HG03025 (cell line): ENCODE results near the gene SNX17.
A peak's percentile ranks its signal among the peaks of the same experiment; 100 is the strongest.
"Not testable (repeated sequence)": the region's sequence is repeated elsewhere in the genome, so short reads cannot be mapped to it uniquely, and the experiment has no call there.

Source experiments
- ATAC-seq: cut with Tn5 transposase; IDR thresholded peaks from one replicate; pipeline ENCODE4 v1.9.1; 2021; ENCODE audit warnings: mild to moderate bottlenecking, moderate library complexity; ENCODE audit not compliant: unreplicated experiment, low FRiP score

Gene SNX17

DNA sequence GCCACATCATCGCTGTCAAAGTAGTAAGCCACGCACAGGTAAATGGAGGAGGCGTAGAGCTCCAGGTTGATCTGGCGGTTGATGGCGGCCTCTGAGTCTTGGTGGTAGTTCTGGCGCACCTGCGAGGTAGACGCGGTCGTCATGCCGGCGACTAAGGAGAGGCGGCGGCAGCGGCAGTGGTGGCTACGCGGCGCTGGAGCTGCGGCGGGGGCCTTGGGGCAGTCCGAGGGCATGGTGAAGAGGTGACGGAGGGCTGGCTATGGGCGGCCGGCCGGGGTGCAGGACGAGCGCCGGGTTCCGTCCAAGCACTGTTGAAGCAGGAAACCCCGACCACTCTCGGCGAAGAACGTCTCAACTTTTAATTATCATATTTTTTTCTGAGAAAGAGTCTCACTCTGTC lies 22.8 kb downstream of the SNX17 start:
- ATAC-seq, result no peak

DNA sequence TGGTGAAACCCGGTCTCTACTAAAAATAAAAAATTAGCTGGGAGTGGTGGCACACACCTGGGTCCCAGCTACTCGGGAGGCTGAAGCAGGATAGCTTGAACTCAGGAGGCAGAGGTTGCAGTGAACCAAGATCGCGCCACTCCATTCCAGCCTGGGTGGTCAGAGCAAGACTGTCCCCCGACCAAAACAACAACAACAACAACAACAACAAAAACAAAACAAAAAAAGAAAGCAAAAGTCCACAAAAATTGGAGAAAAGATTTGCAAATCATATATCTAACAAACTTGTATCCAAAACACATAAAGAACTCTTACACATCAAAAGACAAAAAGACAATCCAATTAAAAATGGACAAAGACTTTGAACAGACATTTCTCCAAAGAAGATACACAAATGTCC lies 28.5 kb downstream of the SNX17 start:
- no peak for ATAC-seq

DNA sequence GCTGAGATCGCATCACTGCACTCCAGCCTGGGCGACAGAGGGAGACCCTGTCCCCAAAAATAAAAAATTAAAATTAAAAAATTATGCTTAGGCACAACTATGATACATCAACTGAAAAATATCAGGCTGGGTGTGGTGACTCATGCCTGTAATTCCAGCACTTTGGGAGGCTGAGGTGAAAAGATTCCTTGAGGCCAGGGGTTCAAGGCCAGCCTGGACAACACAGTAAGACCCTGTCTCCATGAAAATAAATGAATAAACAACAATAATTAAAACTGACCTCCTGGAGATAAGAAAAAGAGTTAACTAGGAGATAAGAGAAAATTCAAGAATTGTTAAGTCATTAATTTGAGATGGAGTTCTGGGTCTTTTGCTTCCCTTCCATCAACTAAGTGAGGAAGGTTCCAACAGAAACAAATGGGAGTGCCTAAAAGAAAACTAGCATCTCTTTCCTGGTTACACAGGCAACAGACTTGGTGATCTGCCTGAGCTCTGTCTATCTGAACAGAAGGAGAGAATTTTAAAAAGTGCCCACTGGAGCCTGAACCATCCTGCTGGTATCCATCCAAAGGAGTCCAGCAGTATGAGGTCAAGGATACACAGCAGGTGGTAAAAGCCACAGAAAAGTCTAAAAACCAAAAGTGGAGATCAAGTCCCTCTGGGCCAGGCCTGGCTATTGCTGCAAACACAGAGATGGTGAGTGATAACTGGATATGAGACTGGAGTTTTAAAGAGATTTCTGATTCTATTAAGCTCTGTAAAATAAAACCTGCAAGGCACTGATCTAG lies 30.1 kb downstream of the SNX17 start:
- no peak for ATAC-seq

DNA sequence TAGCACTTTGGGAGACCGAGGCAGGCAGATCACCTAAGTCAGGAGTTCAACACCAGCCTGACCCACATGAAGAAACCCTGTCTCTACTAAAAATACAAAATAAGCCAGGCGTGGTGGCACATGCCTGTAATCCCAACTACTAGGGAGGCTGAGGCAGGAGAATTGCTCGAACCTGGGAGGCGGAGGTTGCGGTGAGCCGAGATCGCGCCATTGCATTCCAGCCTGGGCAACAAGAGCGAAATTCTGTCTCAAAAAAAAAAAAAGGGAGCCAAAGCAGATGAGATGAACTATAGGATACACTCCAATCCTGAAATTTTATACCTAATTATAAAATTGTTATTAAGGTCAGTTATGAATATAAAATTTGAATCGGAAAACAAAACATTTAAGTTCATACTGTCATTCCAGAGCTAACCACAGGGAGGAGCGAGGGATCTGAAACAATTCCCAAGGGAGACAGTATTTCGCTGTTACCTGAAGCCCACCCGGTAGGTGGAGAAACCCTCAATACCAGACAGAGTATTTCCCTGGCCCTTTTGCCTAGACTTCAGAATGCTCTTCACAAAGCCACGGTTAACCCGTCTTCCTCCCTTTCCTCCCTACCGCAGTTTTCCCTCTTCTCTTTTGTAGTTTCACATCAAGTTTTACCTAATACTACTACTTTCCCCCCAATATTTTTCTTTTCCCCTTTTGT lies 37.5 kb downstream of the SNX17 start:
- ATAC-seq, result no peak

DNA sequence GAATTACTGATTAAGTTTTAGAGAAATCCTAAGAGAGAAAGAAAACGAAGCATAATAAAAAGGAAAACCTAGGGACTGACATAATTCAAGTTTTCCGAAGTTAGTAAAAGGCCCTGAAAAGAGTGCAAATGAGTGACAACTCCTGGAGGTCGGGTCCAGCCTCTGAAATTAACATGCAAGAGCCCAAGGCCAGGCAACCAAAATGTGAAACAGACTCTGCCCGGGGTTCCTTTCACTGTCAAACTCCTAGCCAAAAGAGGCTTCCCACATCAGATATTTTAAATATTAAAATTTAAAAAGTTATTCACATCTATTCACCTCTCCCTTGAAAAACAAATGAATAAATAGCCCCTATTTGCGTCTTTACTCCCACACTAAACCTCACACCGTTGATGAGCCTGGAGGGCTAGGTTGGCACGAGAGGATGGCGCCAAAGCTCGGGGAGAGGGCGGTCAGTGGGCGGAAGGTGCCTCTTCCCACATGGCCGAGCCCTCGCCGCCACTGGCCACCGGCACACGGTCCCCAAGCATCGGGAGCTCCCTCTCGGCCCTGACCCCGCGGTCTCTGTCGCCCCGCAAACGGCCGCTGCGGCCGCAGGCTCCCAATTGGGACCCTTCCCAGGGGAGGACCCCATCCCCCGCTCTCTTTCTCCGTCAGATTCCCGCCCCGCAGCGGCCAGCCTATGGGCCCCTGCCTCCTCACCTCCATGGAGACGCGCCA lies 38.3 kb downstream of the SNX17 start:
- peak; percentile 32 for ATAC-seq

DNA sequence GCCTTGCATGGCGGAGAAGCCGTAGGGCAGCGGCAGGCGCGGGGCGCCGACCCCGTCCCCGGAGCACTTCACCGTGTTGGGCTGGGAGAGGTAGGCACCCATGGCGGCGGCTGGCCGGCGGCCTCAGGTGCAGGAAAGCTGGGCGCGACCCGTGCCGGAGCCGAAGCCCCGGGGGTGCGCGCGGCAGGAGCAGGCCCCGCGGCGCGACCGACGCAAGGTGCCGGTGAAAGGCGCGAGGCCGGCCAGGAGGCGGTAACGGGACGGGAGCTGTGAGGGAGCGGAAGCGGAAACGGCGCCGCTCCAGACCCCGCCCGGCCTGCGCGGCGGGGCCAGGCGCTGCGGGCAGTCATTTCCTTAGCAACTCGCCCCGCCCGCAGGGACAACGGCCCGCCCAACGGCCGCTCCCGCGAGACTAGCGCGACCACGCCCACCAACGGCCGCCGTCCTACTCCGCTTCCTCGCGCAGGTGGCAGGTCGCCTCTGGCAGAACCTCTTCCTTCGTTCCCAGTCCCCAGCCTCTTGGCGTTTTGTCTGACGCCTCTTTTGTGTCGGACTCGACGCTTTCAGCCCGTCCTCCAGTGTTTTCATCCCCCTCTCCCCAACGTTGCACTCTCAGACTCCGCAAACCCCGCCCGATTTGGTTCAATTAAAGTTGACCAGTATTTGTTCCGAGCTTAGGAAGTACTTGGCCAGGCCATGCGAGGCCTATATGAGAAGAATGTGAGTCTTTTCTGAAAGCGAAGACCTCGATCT lies 39.1 kb downstream of the SNX17 start, which contains the start of gene PPM1G:
Gene PPM1G (minus strand): TSS at position 271 of the 753 bp plus-strand sequence. CDS start 169 bp downstream, at position 102.
- ATAC-seq, result peak; percentile 80

DNA sequence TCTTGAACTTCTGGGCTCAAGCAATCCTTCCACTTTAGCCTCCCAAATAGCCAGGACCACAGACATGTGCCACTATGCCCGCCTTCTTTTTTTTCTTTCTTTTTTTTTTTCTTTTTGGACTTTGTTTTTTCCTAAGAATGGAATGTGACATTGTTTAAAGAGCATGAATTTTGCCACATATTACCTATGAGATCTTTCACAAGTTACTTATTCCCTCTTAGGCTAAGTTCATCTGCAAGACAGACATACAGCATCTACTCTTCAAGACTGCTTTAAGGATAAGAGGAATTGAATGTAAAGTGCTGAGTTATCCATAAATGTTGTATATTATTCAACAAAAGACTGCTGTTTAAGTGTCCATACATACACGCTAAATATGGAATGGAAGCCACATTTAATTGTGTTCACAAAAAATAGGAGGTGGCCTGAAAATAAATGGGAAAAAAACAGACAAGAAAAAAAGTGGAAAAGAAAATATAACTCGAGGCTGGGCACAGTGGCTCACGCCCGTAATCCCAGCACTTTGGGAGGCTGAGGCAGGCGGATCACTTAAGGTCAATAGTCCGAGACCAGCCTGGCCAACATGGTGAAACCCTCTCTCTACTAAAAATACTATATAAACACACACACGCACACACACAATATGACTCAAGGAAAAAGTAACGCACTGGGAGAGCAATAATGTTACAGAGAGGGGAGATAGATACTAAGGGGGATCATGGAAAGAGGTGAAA lies 42.2 kb downstream of the SNX17 start:
- no peak for ATAC-seq

DNA sequence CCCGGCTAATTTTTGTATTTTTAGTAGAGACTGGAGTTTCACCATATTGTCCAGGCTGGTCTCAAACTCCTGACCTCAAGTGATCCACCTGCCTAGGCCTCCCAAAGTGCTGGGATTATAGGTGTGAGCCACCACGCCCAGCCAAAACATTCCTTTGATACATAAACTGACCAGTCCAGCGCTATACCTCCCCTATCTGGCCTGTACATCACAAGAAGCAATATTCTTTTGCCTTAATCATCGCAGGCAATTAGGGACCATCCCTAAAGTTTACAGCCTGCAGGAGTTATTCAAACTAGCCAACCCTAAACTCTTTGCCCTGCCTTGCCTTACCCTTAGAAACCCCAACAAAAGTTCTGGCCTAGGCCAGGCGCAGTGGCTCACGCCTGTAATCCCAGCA lies 45.7 kb downstream of the SNX17 start:
- ATAC-seq, result no peak

DNA sequence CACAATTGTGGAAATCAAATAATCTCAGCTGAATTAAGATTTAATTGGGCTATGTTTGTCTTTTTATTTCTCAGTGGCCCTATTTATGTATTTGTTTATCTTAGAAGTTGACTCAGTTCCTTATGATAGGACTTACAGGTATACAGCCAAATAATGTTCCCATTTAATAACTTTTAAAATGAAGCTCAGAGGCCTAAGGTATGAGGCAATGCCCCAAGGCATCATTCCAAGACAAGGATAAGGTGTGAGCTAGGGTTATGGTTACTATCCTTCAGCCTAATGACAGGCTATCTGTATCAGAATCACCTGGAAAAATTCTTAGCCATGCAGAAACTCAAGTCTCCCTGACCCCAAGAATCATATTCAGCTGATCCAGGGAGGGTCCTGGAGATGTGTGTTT lies 50.6 kb downstream of the SNX17 start:
- no peak for ATAC-seq

DNA sequence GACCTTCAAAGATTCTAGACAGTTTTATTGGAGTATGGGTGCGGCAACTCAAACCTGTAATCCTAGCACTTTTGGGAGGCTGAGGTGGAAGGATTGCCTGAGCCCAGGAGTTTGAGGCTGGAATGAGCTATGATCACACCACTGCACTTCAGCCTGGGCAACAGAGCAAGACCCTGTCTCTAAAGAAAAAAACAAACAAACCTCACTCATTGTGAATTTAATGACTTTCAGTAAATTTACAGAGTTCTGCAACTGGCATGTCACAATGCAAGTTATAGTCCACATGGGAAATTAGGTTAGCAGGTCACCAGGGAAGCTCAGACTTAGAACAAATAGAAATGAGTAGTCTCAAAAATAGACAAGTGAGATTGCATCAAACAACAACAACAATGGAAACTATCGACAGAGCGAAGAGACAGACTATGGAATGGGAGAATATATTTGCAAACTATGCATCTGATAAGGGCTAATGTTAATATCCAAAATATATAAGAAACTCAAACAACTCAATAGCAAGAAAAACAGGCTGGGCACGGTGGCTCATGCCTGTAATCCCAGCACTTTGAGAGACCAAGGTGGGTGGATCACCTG lies 51.3 kb downstream of the SNX17 start:
- no peak for ATAC-seq

DNA sequence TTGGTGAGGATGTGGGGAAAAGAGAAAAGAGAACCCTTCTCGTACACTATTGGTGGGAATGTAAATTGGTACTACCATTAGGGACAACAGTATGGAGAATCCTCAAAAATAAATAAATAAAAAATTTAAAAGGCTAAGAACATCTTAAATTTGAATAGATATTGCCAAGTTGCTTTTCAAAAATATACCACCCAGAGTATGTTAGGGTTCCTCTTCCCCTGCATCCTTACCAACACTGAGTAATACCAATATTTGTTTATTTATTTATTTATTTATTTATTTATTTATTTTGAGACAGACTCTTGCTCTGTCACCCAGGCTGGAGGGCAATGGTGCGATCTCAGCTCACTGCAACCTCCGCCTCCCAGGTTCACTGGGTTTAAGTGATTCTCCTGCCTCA lies 52.5 kb downstream of the SNX17 start:
- no peak for ATAC-seq

DNA sequence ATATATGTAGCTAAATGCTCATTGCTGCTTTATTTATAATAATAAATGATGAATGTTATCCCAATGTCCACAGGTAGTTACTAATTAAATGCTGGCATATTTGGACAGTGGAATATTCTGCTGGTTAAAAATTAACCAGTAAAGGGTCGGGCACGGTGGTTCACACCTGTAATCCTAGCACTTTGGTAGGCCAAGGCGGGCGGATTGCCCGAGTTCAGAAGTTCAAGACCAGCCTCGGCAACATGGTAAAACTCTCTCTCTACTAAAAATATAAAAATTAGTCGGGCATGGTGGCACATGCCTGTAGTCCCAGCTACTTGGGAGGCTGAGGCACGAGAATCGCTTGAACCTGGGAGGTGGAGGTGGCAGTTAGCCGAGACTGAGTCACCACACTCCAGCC lies 54.6 kb downstream of the SNX17 start:
- ATAC-seq, result not testable (repeated sequence)
